Trophoblast cell (in vitro differentiated cells and primary cell): ENCODE results near the gene CFAP221.
A peak's percentile ranks its signal among the peaks of the same experiment; 100 is the strongest.

Experiments used
- DNase-seq, 2 donors: peaks; one replicate each; pipeline ENCODE4 v3.0.0-alpha.2; 2016
- H2AFZ ChIP-seq: 2 replicates; pipeline ENCODE4 v1.6.1; 2013; ENCODE audit warnings: low read length, moderate library complexity, mild to moderate bottlenecking; ENCODE audit not compliant: insufficient read depth, poor library complexity
- H2AK5ac ChIP-seq: 2 replicates; pipeline ENCODE4 v1.6.1; 2013; ENCODE audit warnings: mild to moderate bottlenecking, low read length
- H2BK120ac ChIP-seq: 2 replicates; pipeline ENCODE4 v1.6.1; 2013; ENCODE audit warnings: low read length, mild to moderate bottlenecking, moderate library complexity; ENCODE audit not compliant: insufficient read depth, poor library complexity
- H2BK12ac ChIP-seq: 2 replicates; pipeline ENCODE4 v1.6.1; 2013; ENCODE audit warnings: mild to moderate bottlenecking, low read length, moderate library complexity
- H2BK5ac ChIP-seq: 2 replicates; pipeline ENCODE4 v1.6.1; 2013; ENCODE audit warnings: low read length, low read depth, moderate library complexity, mild to moderate bottlenecking; ENCODE audit not compliant: poor library complexity
- H3K14ac ChIP-seq: 2 replicates; pipeline ENCODE4 v1.6.1; 2013; ENCODE audit warnings: mild to moderate bottlenecking, low read length
- H3K18ac ChIP-seq: 2 replicates; pipeline ENCODE4 v1.6.1; 2013; ENCODE audit warnings: mild to moderate bottlenecking, low read length
- H3K23ac ChIP-seq: 2 replicates; pipeline ENCODE4 v1.6.1; 2013; ENCODE audit warnings: low read length
- H3K27ac ChIP-seq: 2 replicates; pipeline ENCODE4 v1.5.1; 2013; ENCODE audit warnings: low read depth, mild to moderate bottlenecking, inconsistent platforms, low read length, moderate library complexity
- H3K27me3 ChIP-seq: 2 replicates; pipeline ENCODE4 v1.6.1; 2013; ENCODE audit warnings: inconsistent platforms, mild to moderate bottlenecking, low read length, moderate library complexity; ENCODE audit not compliant: insufficient read depth
- H3K36me3 ChIP-seq, 2 experiments: 1 replicate in 1 of 2; 2 replicates in 1 of 2; pipeline ENCODE4 v1.6.1; 2013; ENCODE audit warnings: low read length in 2 of 2, mild to moderate bottlenecking in 2 of 2, moderate library complexity in 1 of 2; ENCODE audit not compliant: insufficient read depth in 2 of 2, control insufficient read depth in 1 of 2
- H3K4ac ChIP-seq: 2 replicates; pipeline ENCODE4 v1.6.1; 2013; ENCODE audit warnings: low read depth, mild to moderate bottlenecking, low read length, moderate library complexity
- H3K4me1 ChIP-seq, 2 experiments: 1 replicate in 1 of 2; 2 replicates in 1 of 2; pipeline ENCODE4 v1.6.1; 2013; ENCODE audit warnings: low read length in 2 of 2, mild to moderate bottlenecking in 2 of 2, moderate library complexity in 1 of 2; ENCODE audit not compliant: insufficient read depth in 2 of 2, control insufficient read depth in 1 of 2
- H3K4me2 ChIP-seq: 2 replicates; pipeline ENCODE4 v1.6.1; 2013; ENCODE audit warnings: inconsistent platforms, mild to moderate bottlenecking, low read length, moderate library complexity
- H3K4me3 ChIP-seq: 2 replicates; pipeline ENCODE4 v1.5.1; 2013; ENCODE audit warnings: mild to moderate bottlenecking, low read depth, low read length, inconsistent platforms
- H3K79me1 ChIP-seq: one replicate; pipeline ENCODE4 v1.6.1; 2013; ENCODE audit warnings: low read length
- H3K79me2 ChIP-seq: 2 replicates; pipeline ENCODE4 v1.6.1; 2013; ENCODE audit warnings: low read length, mild to moderate bottlenecking; ENCODE audit not compliant: control insufficient read depth, insufficient read depth, poor library complexity
- H3K9ac ChIP-seq: 2 replicates; pipeline ENCODE4 v1.6.1; 2013; ENCODE audit warnings: mild to moderate bottlenecking, low read length
- H3K9me3 ChIP-seq: 2 replicates; pipeline ENCODE4 v1.6.1; 2013; ENCODE audit warnings: low read depth, mild to moderate bottlenecking, control low read depth, inconsistent platforms, low read length; ENCODE audit not compliant: insufficient read depth
- H4K12ac ChIP-seq: 2 replicates; pipeline ENCODE4 v1.6.1; 2013; ENCODE audit warnings: low read depth, mild to moderate bottlenecking, low read length, moderate library complexity
- H4K8ac ChIP-seq: 2 replicates; pipeline ENCODE4 v1.6.1; 2013; ENCODE audit warnings: low read depth, mild to moderate bottlenecking, low read length, moderate library complexity
- H4K91ac ChIP-seq: one replicate; pipeline ENCODE4 v1.6.1; 2013; ENCODE audit warnings: low read depth, mild to moderate bottlenecking, low read length, moderate library complexity
- WGBS: extraction: QIAGEN DNeasy Blood & Tissue Kit; methylation state at CpG from one replicate; pipeline ENCODE4 v1.1.7; 2013; ENCODE audit warnings: missing lambda C conversion rate; ENCODE audit not compliant: insufficient read length, insufficient coverage; ENCODE audit errors: extremely low coverage; 5-methylcytosine and 5-hydroxymethylcytosine counted together

Gene CFAP221

DNA sequence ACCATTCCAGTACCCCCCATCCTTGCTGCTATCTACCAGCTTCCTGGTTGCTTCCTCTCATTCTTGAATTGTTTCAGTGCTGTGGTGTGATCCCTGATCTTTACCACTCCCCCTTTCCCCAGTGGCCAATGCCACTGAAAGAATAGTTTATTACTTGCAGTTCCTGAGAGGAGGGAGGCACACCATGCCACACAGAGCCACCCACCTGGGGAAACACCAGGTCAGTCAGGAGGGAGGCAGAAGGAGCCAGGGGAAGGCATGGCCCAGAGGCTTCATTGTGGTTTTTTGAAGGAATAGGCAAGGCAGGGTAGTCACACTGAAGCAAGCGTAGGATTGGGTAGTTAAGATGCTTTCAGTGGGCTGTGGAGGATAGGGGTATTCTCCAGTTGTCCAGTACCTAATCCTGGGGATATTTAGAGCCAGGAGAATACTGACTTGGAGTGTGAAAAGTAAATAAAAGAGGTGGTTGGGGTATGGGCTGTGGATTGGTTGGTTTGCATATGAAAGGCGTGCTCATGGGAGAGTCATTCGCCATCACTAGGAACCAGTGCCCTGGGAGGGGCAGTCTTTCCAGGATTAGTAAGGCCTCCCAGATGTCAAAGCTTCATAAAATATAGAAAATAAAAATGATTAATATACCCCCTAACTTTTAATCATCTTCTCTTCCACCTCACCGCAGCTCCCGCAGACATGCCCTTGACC, 128.1 kb downstream of the CFAP221 start:
- no peak overlapping the region for H2BK5ac ChIP-seq
- no peak overlapping the region for H3K4me3 ChIP-seq
- H3K18ac ChIP-seq = no peak overlapping the region
- H3K23ac ChIP-seq = no peak overlapping the region
- H3K4me1 ChIP-seq = no peaks in the 10 kb centered on the region
- H3K9me3 ChIP-seq = peaks cover 1% of the 10 kb centered on the region
- no peak overlapping the region for H4K91ac ChIP-seq
- no peak overlapping the region for H2BK120ac ChIP-seq
- no peak overlapping the region for H3K14ac ChIP-seq
- peaks cover 2% of the 10 kb centered on the region for H3K27me3 ChIP-seq
- no peak overlapping the region for H4K8ac ChIP-seq
- H3K4me2 ChIP-seq = no peak overlapping the region
- H2AFZ ChIP-seq = no peak overlapping the region
- no peak overlapping the region for H4K12ac ChIP-seq
- no peak overlapping the region for H3K27ac ChIP-seq
- H2BK12ac ChIP-seq = no peak overlapping the region
- no peaks in the 10 kb centered on the region for H3K79me2 ChIP-seq
- DNase-seq = no peak
- WGBS = no CpG with 5 or more reads among the region's 5 CpGs
- no peak overlapping the region for H3K9ac ChIP-seq
- H3K4ac ChIP-seq = no peak overlapping the region
- no peaks in the 10 kb centered on the region for H3K36me3 ChIP-seq
- H2AK5ac ChIP-seq = no peak overlapping the region
- no peaks in the 10 kb centered on the region for H3K79me1 ChIP-seq

DNA sequence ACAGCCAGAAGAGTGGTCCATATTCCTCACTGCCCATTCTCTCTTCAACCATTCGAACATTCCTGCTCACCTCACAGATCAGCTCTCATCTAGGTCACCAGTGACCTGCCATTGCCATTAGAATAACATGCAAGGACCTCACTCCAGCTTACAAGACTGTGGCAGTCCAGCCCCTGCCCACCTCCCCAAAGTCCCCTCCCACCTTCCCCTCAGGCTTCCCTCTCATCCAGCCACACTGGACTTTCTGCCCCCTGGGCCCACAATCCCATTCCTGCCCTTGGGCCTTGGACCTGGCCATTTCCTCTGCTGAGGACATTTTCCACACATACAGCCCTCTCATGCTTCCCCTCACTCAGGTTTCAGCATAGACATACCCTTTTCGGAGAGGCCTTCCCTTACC, 129.5 kb downstream of the CFAP221 start:
- H3K4me3 ChIP-seq = no peak overlapping the region
- H3K9me3 ChIP-seq = peaks cover 3% of the 10 kb centered on the region
- H3K27me3 ChIP-seq = peaks cover 2% of the 10 kb centered on the region
- H3K4me1 ChIP-seq = peaks cover 0 to 2% of the 10 kb centered on the region in 2 experiments
- no peak overlapping the region for H2AFZ ChIP-seq
- H4K12ac ChIP-seq = no peak overlapping the region
- no peak overlapping the region for H2BK120ac ChIP-seq
- H4K91ac ChIP-seq = no peak overlapping the region
- no peak overlapping the region for H3K23ac ChIP-seq
- no peaks in the 10 kb centered on the region for H3K79me2 ChIP-seq
- no peak overlapping the region for H3K4me2 ChIP-seq
- H2BK12ac ChIP-seq = no peak overlapping the region
- no peaks in the 10 kb centered on the region for H3K36me3 ChIP-seq
- no peak overlapping the region for H3K18ac ChIP-seq
- no peak overlapping the region for H3K9ac ChIP-seq
- no peak overlapping the region for H2BK5ac ChIP-seq
- peaks cover 3% of the 10 kb centered on the region for H3K79me1 ChIP-seq
- H3K14ac ChIP-seq = no peak overlapping the region
- H3K4ac ChIP-seq = no peak overlapping the region
- no peak overlapping the region for H2AK5ac ChIP-seq
- H4K8ac ChIP-seq = no peak overlapping the region
- no peak for DNase-seq
- no peak overlapping the region for H3K27ac ChIP-seq
- WGBS = no CpG with 5 or more reads among the region's 2 CpGs

DNA sequence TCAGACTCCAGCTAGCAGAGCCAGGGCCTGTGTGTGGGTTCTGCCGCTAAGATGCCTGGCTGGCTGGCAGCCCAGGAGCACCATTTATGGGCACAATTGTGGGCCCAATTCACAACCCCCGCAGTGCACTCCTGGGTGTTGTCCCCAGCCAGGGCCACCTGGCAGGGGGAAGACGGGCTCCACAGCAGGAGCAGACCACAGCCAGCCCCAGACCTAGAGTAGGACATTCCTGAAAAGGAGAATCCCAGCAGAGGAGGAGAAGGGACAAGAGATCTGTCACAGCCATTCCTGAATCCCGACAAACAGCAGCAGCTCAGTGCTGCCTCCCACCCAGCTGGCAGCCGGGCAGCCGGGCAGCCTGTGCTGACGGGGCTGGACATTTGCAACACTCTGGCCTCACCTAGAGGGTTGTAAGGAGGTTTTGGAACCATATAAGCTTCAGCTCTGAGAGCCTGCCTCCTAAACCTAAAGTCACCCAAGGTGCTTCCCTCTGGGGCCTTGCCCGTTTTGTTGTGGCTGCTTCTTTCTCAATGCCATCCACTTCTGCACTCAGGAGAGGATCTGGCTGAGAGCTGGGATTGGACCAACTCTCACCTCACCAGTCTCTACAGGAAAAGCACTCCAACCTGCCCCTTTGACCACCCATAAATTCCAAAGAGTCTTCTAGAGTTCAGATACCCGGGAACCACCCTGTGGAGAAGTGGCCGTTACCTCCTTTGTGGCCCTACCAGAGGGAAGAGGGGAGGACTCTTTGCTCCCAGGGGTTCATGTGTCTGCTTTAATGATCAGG, 130.7 kb downstream of the CFAP221 start:
- Histone ChIP-seq H3K4me1 (peaks cover 0 to 6% of the 10 kb centered on the region in 2 experiments), H2AFZ (no peak overlapping the region), H3K79me2 (peaks cover 2% of the 10 kb centered on the region), H3K36me3 (no peaks in the 10 kb centered on the region), H4K12ac (no peak overlapping the region), H3K23ac (no peak overlapping the region), H2AK5ac (no peak overlapping the region), H3K27ac (no peak overlapping the region), H3K9me3 (peaks cover 3% of the 10 kb centered on the region), H4K8ac (no peak overlapping the region), H3K4me2 (no peak overlapping the region), H3K79me1 (peaks cover 6% of the 10 kb centered on the region), H3K27me3 (peaks cover 2% of the 10 kb centered on the region), H3K18ac (no peak overlapping the region), H3K4me3 (no peak overlapping the region), H3K9ac (no peak overlapping the region), H2BK5ac (no peak overlapping the region), H2BK120ac (no peak overlapping the region), H3K4ac (no peak overlapping the region), H4K91ac (no peak overlapping the region), H2BK12ac (no peak overlapping the region), H3K14ac (no peak overlapping the region)
- no peak for DNase-seq
- no CpG with 5 or more reads among the region's 10 CpGs for WGBS

DNA sequence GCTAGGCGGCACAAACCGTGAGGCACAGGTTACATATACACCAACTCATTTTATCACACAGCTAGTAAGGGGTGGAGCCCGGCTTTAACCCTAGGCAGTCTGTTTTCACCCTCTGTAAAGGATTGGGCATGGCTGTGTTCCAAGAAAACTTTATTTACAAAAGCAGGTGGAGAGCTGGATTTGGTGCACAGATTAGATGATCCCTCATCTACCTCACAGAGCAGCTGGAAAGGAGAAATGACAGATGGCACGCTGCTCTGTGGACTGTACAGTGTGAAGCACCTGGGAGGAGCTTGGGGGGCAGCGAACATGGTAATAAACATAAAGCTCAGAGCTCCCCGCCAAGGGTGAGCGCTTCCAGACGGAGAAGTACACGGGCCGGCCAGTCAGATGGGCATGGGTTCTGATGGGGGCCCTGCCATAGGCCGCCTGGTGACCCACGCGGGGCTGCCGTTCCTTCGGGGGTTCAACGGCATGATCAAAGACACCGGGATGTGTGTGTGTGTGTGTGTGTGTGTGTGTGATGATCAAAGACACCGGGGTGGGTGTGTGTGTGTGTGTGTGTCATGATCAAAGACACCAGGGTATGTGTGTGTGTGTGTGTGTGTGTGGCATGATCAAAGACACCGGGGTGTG, 133.9 kb downstream of the CFAP221 start:
- no peak overlapping the region for H2BK5ac ChIP-seq
- H4K8ac ChIP-seq = peak overlapping the region; percentile 95
- H2BK120ac ChIP-seq = no peak overlapping the region
- no peak overlapping the region for H4K91ac ChIP-seq
- peak in 1 of 2 donors; percentile 8 for DNase-seq
- H3K18ac ChIP-seq = no peak overlapping the region
- H2AK5ac ChIP-seq = no peak overlapping the region
- no peak overlapping the region for H2BK12ac ChIP-seq
- peaks cover 2% of the 10 kb centered on the region for H3K27me3 ChIP-seq
- H3K36me3 ChIP-seq = peaks cover 7 to 13% of the 10 kb centered on the region in 2 experiments
- no peak overlapping the region for H3K4me2 ChIP-seq
- H3K79me1 ChIP-seq = peaks cover 6% of the 10 kb centered on the region
- H3K14ac ChIP-seq = no peak overlapping the region
- no peak overlapping the region for H3K4me3 ChIP-seq
- peaks cover 2% of the 10 kb centered on the region for H3K79me2 ChIP-seq
- no peak overlapping the region for H3K23ac ChIP-seq
- H3K9ac ChIP-seq = no peak overlapping the region
- H3K4me1 ChIP-seq = peaks cover 0 to 6% of the 10 kb centered on the region in 2 experiments
- H2AFZ ChIP-seq = no peak overlapping the region
- no peak overlapping the region for H3K27ac ChIP-seq
- H4K12ac ChIP-seq = no peak overlapping the region
- H3K9me3 ChIP-seq = peaks cover 2% of the 10 kb centered on the region
- H3K4ac ChIP-seq = no peak overlapping the region
- no CpG with 5 or more reads among the region's 19 CpGs for WGBS
